Esophagus squamous epithelium (tissue), 4 donors: ENCODE measurements around the gene ARHGEF17.
A peak's percentile ranks its signal among the peaks of the same experiment; 100 is the strongest.

Experiments used
- CTCF ChIP-seq, 6 experiments: fragments of 450-650 bp in 4 of 6; fragments of 200-600 bp in 2 of 6; sonication (generic) in 2 of 6; IDR thresholded peaks; one replicate each; pipeline ENCODE4 v1.5.1; 2016 to 2019; ENCODE audit warnings: antibody characterized with exemption in 6 of 6, mild to moderate bottlenecking in 4 of 6, moderate library complexity in 4 of 6
- POLR2A ChIP-seq, 4 donors: fragments of 450-650 bp; IDR thresholded peaks; one replicate each; pipeline ENCODE4 v1.6.1; 2017; ENCODE audit warnings: antibody characterized with exemption in 4 of 4, mild to moderate bottlenecking in 4 of 4, moderate library complexity in 3 of 4

GRCh38 chr11:73376803-73377629 is 68.9 kb downstream of the ARHGEF17 start:
- TF ChIP-seq CTCF (IDR thresholded peaks at IDR 0.05) (no peak), POLR2A (IDR thresholded peaks at IDR 0.05) (peak in 1 of 4 donors; percentile 72)
